Suprapubic skin (tissue), 4 donors: ENCODE data around the gene MAPK11. TPM values are rescaled to one million over a fixed set of nuclear protein-coding genes. Genes with fewer than 3 reads are reported as not detected.

Experiments used
- DNase-seq, 2 donors: peaks; one replicate each; pipeline ENCODE4 v3.0.0-alpha.2; 2019; ENCODE audit warnings: low spot score in 2 of 2
- H3K27ac ChIP-seq: fragments of 200-600 bp; sonication (generic); one replicate; pipeline ENCODE4 v1.5.1; 2019
- H3K27me3 ChIP-seq: fragments of 200-600 bp; sonication (generic); one replicate; pipeline ENCODE4 v1.5.1; 2019
- H3K36me3 ChIP-seq: fragments of 200-600 bp; sonication (generic); one replicate; pipeline ENCODE4 v1.5.1; 2019
- H3K4me1 ChIP-seq: fragments of 200-600 bp; sonication (generic); one replicate; pipeline ENCODE4 v1.5.1; 2019
- H3K4me3 ChIP-seq: fragments of 200-600 bp; sonication (generic); one replicate; pipeline ENCODE4 v1.5.1; 2019; ENCODE audit warnings: mild to moderate bottlenecking
- H3K9me3 ChIP-seq: fragments of 200-600 bp; sonication (generic); one replicate; pipeline ENCODE4 v1.5.1; 2019
- CTCF ChIP-seq, 2 donors: fragments of 200-600 bp in 1 of 2; fragments of 450-650 bp in 1 of 2; sonication (generic) in 1 of 2; IDR thresholded peaks; one replicate each; pipeline ENCODE4 v1.5.1; 2016 to 2019; ENCODE audit warnings: antibody characterized with exemption in 2 of 2, mild to moderate bottlenecking in 1 of 2, moderate library complexity in 1 of 2
- EP300 ChIP-seq: sonication (generic); formaldehyde crosslinking; IDR thresholded peaks from one replicate; pipeline ENCODE4 v1.6.1; 2017; ENCODE audit warnings: antibody characterized with exemption
- POLR2A ChIP-seq, 2 donors: fragments of 450-650 bp; IDR thresholded peaks; one replicate each; pipeline ENCODE4 v1.6.1; 2017; ENCODE audit warnings: antibody characterized with exemption in 2 of 2, mild to moderate bottlenecking in 2 of 2, moderate library complexity in 2 of 2
- POLR2AphosphoS5 ChIP-seq, 3 donors: sonication (generic); formaldehyde crosslinking; IDR thresholded peaks; one replicate each; pipeline ENCODE4 v1.6.1; 2017; ENCODE audit warnings: antibody characterized with exemption in 3 of 3
- WGBS: methylation state at CpG from one replicate; pipeline ENCODE4 v1.1.5; 2018; 5-methylcytosine and 5-hydroxymethylcytosine counted together
- total RNA-seq, 4 donors: library from RNA; depleted of rRNA; stranded (reverse); fragments of >200 nt; gene quantifications; one replicate each; pipeline ENCODE4 v1.1.0, GENCODE V29; 2016

The MAPK11 gene
- total RNA-seq, 4 donors from 2014 or later, result 3.8 to 5.8 (median 4.5) TPM

GRCh38 chr22:50218996-50219727 is 51.0 kb downstream of the MAPK11 start:
- Histone ChIP-seq H3K9me3 (no peaks in the 10 kb centered on the region), H3K4me3 (no peak overlapping the region), H3K36me3 (peaks cover 83% of the 10 kb centered on the region), H3K4me1 (peaks cover 11% of the 10 kb centered on the region), H3K27ac (no peak overlapping the region), H3K27me3 (no peaks in the 10 kb centered on the region)
- TF ChIP-seq POLR2AphosphoS5 (IDR thresholded peaks at IDR 0.05) (peak in 1 of 3 donors; percentile 50), CTCF (IDR thresholded peaks at IDR 0.05) (no peak)
- DNase-seq, result peak in 1 of 2 donors; percentile 91
- WGBS, result 77% methylated on average over 36 of the region's 42 CpGs

- H3K4me3 ChIP-seq, result no peak overlapping the region
- peaks cover 80% of the 10 kb centered on the region for H3K36me3 ChIP-seq
- no peaks in the 10 kb centered on the region for H3K9me3 ChIP-seq
- 94% methylated on average over 28 of the region's 43 CpGs for WGBS
- no peaks in the 10 kb centered on the region for H3K27me3 ChIP-seq
- TF ChIP-seq CTCF (IDR thresholded peaks at IDR 0.05) (no peak), POLR2A (IDR thresholded peaks at IDR 0.05) (no peak), EP300 (no peak), POLR2AphosphoS5 (IDR thresholded peaks at IDR 0.05) (no peak)
- peaks cover 11% of the 10 kb centered on the region for H3K4me1 ChIP-seq
- no peak for DNase-seq
- H3K27ac ChIP-seq, result no peak overlapping the region
Measured at GRCh38 chr22:50218153-50218995, 51.8 kb downstream of the MAPK11 start.

- H3K27ac ChIP-seq, result no peak overlapping the region
- DNase-seq, result no peak
- H3K4me3 ChIP-seq, result no peak overlapping the region
- H3K27me3 ChIP-seq, result no peaks in the 10 kb centered on the region
- peaks cover 11% of the 10 kb centered on the region for H3K4me1 ChIP-seq
- TF ChIP-seq CTCF (IDR thresholded peaks at IDR 0.05) (no peak), POLR2AphosphoS5 (IDR thresholded peaks at IDR 0.05) (no peak), EP300 (no peak)
- 93% methylated on average over 7 of the region's 21 CpGs for WGBS
- H3K9me3 ChIP-seq, result no peaks in the 10 kb centered on the region
- peaks cover 80% of the 10 kb centered on the region for H3K36me3 ChIP-seq
Measured at GRCh38 chr22:50217543-50218152, 52.5 kb downstream of the MAPK11 start.

DNA sequence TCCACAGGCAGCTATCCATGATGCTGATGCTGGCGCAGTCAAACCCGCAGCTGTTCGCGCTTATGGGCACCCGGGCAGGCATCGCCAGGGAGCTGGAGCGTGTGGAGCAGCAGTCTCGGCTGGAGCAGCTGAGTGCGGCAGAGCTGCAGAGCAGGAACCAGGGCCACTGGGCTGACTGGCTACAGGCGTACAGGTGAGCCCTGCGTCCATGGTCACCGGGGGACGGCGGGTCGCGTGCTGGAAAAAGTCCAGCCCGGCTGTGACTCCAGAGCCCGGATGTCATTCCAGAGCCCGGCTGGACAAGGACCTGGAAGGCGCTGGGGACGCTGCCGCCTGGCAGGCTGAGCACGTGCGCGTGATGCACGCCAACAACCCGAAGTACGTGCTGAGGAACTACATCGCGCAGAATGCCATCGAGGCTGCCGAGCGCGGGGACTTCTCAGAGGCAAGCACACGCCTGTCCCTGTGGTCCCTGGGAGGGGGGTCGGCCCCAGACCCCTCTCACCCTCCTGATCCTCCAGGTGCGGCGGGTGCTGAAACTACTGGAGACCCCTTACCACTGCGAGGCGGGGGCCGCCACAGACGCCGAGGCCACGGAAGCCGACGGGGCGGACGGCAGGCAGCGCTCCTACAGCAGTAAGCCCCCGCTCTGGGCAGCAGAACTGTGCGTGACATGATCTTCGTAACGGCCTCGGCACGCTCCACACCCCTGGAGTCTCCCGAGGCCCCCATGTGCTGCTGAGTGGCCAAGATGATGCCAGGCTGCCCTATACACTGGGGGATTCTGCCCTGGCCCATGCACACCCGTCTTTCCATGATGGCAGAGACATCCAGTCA is 53.3 kb downstream of the MAPK11 start:
- Histone ChIP-seq H3K9me3 (no peaks in the 10 kb centered on the region), H3K4me3 (no peak overlapping the region), H3K36me3 (peaks cover 80% of the 10 kb centered on the region), H3K27me3 (no peaks in the 10 kb centered on the region), H3K4me1 (peaks cover 11% of the 10 kb centered on the region), H3K27ac (no peak overlapping the region)
- 96% methylated on average over 32 of the region's 57 CpGs for WGBS
- TF ChIP-seq POLR2AphosphoS5 (IDR thresholded peaks at IDR 0.05), result no peak
- TF ChIP-seq EP300, result no peak
- no peak for TF ChIP-seq CTCF (IDR thresholded peaks at IDR 0.05)
- TF ChIP-seq POLR2A (IDR thresholded peaks at IDR 0.05), result no peak
- peak in 1 of 2 donors; percentile 63 for DNase-seq
